ENCODE results near the gene CCL4L2.
"Not testable (repeated sequence)": the region's sequence is repeated elsewhere in the genome, so short reads cannot be mapped to it uniquely, and the experiment has no call there.

- not testable (repeated sequence) for TF ChIP-seq POLR2A, CTCF (IDR thresholded peaks at IDR 0.05)
Observed at GRCh38 chr17:36201102-36201501, 9.8 kb upstream of the CCL4L2 start.

All from breast epithelium (tissue), 3 donors.